ENCODE measurements around the gene UST. TPM values are rescaled to one million over a fixed set of nuclear protein-coding genes. Genes with fewer than 3 reads are reported as not detected.

UST gene
- total RNA-seq, 1 donor from 2014 or later: 2.1 TPM

DNA sequence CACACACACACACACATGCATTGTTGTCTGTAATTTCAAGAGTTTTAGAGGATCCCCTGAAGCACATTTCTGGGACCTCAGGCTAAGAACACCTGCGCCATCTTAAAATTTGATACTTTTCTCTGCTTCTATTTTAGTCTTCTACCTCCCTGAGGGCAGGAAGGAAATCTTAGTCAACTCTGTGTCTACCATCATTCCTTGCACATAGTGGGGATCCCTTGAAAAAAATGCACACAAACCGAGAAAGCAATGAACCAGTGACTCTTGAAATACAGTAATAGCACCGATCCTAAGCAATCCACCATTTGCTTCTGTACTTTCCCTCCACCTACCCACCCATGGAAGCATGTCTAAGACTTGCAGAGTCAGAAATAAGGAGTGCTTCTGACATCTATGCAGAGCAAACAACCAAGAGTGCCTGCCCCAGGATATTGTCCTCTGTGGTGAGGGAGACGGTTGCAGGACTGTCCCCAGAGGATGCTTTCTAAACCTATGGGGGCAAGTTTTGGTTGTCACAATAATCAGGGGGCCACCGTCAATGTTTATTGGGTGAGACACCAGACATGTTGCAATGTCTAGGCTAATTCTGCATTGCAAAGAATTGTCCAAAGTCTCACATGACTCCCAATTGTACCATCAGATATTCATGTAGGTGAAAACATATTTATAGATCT lies 362.7 kb downstream of the UST start:
- intact Hi-C loops (cut with DNase I): no loop called here
- DNase-seq (ENCODE audit: low spot score): no peak

GRCh38 chr6:149111556-149112115 lies 364.8 kb downstream of the UST start:
- DNase-seq (ENCODE audit: low spot score): no peak
- intact Hi-C loops (cut with DNase I): no loop called here

- intact Hi-C loops (cut with DNase I): no loop called here
- no peak for DNase-seq (ENCODE audit: low spot score)
Measured at GRCh38 chr6:149112976-149113375, 366.1 kb downstream of the UST start.

GRCh38 chr6:149114167-149114566 lies 367.3 kb downstream of the UST start:
- DNase-seq (ENCODE audit: low spot score): no peak

GRCh38 chr6:149118737-149119653 lies 372.2 kb downstream of the UST start:
- intact Hi-C loops (cut with DNase I): no loop called here
- no peak for DNase-seq (ENCODE audit: low spot score)

More at GRCh38 chr6:149114167-149114566, 367.3 kb downstream of the UST start:
- intact Hi-C loops (cut with DNase I): no loop called here

- intact Hi-C loops (cut with DNase I): no loop called here
- DNase-seq (ENCODE audit: low spot score): no peak
Measured at GRCh38 chr6:149122850-149123821, 376.3 kb downstream of the UST start.

- intact Hi-C loops (cut with DNase I): no loop called here
- no peak for DNase-seq (ENCODE audit: low spot score)
Measured at GRCh38 chr6:149125309-149125708, 378.5 kb downstream of the UST start.

All from cardiac septum (tissue), 1 donor.